AG04449 (cell line): ENCODE results near the gene WDR45.
A peak's percentile ranks its signal among the peaks of the same experiment; 100 is the strongest.
"Not testable (repeated sequence)": the region's sequence is repeated elsewhere in the genome, so short reads cannot be mapped to it uniquely, and the experiment has no call there.

Source experiments
- CTCF ChIA-PET: fragments of 350-600 bp; formaldehyde crosslinking; extraction: SDS; loops from one replicate; lab custom pipeline; 2021; ENCODE audit warnings: antibody characterized with exemption; lab: Yijun Ruan, JAX
- POLR2A ChIA-PET: fragments of 400-600, 350-600 bp; formaldehyde crosslinking; extraction: SDS; loops from one replicate; lab custom pipeline; 2020; ENCODE audit warnings: antibody characterized with exemption, inconsistent platforms; lab: Yijun Ruan, JAX
- DNase-seq: peaks from one replicate; pipeline ENCODE4 v3.0.0-alpha.2; 2010; ENCODE audit warnings: low read depth, low spot score
- H3K4me3 ChIP-seq: 2 replicates; pipeline ENCODE4 v1.5.1; 2011; ENCODE audit warnings: low read depth, mild to moderate bottlenecking, control low read depth, low read length
- CTCF ChIP-seq: IDR thresholded peaks from one replicate; pipeline ENCODE4 v1.5.1; 2011; ENCODE audit warnings: mild to moderate bottlenecking, moderate library complexity, low read length, control low read depth, inconsistent platforms; ENCODE audit not compliant: insufficient read depth; ENCODE audit errors: missing control alignments

Gene WDR45

GRCh38 chrX:49079489-49080428 is at the start of gene WDR45:
Gene WDR45, minus strand, starts transcription at chrX:49079887. Its CDS starts 1,792 bp downstream, at chrX:49078095.
- no peak for TF ChIP-seq CTCF
- POLR2A ChIA-PET: interaction anchor here (0.6 to 0.7 kb wide), 3 partner anchors 76 to 111 kb away, joined by 3 read pairs; no protein-coding TSS in a partner anchor

DNA sequence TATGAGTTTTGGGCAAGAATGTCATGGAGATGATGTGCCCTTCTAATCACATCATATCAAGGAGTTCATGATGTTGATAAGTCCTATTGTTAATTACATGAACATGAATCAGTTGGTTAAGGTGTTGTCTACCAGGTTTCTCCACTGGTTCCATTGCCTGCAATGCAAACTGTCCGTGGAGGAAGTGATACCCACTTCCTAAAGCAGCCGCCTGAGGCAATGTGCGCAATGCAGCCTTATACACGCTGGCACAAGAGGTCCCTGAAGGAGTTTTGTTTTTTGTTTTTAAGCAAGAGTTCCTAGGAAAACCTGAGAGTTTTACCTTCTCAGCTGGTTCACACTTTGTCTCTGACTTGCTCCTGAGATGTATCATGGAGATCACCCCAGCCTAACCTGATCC is 49.7 kb upstream of the WDR45 start:
- CTCF ChIA-PET: no interaction called here
- H3K4me3 ChIP-seq: no peak overlapping the region
- no peak for DNase-seq
- TF ChIP-seq CTCF: no peak
- POLR2A ChIA-PET: no interaction called here

More at GRCh38 chrX:49079489-49080428, at the start of gene WDR45:
- peak within 1 kb of the TSS; percentile 73 for H3K4me3 ChIP-seq
- CTCF ChIA-PET: interaction anchor here (0.7 to 1.3 kb wide), 4 partner anchors 9 to 673 kb away, joined by 3 to 4 read pairs (median 3); no protein-coding TSS in a partner anchor
- DNase-seq: no peak

GRCh38 chrX:49127742-49128258 is 48.1 kb upstream of the WDR45 start:
- DNase-seq, H3K4me3 ChIP-seq, CTCF ChIA-PET, POLR2A ChIA-PET: not testable (repeated sequence)

GRCh38 chrX:49122499-49122898 is 42.8 kb upstream of the WDR45 start:
- CTCF ChIA-PET: interaction anchor here (1.2 to 1.3 kb wide), 2 partner anchors 33 to 36 kb away, joined by 3 to 4 read pairs; no protein-coding TSS in a partner anchor
- POLR2A ChIA-PET: no interaction called here
- TF ChIP-seq CTCF: no peak
- H3K4me3 ChIP-seq: peak overlapping the region; percentile 74
- no peak for DNase-seq

GRCh38 chrX:49120091-49120490 is 40.4 kb upstream of the WDR45 start:
- POLR2A ChIA-PET: no interaction called here
- CTCF ChIA-PET: interaction anchor here (1.0 to 1.4 kb wide), 2 partner anchors 13 to 16 kb away, joined by 3 to 5 read pairs; no protein-coding TSS in a partner anchor
- no peak overlapping the region for H3K4me3 ChIP-seq
- TF ChIP-seq CTCF: no peak
- no peak for DNase-seq

- ChIA-PET POLR2A (no interaction called here), CTCF (no interaction called here)
- DNase-seq: no peak
These were observed 37.9 kb upstream of the WDR45 start for GRCh38 chrX:49117581-49117980.

More at GRCh38 chrX:49117581-49117980, 37.9 kb upstream of the WDR45 start:
- no peak overlapping the region for H3K4me3 ChIP-seq
- no peak for TF ChIP-seq CTCF
